GM18499 (cell line): ENCODE results near the gene SLCO1A2.

Experiments used
- ATAC-seq: cut with Tn5 transposase; IDR thresholded peaks from one replicate; pipeline ENCODE4 v1.9.1; 2021; ENCODE audit warnings: moderate number of reproducible peaks; ENCODE audit not compliant: insufficient read depth, unreplicated experiment

Gene SLCO1A2

DNA sequence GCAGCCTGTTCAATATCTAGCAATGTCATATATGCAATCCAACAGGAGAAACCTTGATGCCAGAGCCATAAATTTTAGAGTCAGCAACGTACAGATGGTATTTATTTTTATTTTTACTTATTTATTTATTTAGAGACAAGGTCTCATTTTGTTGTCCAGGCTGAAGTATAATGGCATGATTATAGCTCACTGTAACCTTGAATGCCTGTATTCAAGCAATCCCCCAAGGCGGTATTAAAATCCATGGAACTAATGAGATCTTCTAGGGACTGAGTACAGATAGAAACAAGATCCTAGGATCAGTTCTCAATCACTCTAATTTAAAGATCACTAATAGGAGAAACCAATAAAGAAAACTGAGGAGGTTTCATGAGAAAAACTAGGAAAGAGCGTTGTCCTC, 114.5 kb downstream of the SLCO1A2 start:
- no peak for ATAC-seq

- no peak for ATAC-seq
Observed at GRCh38 chr12:21219206-21219605, 115.5 kb downstream of the SLCO1A2 start.
